Fibroblast of lung (primary cell): ENCODE measurements around the gene FMNL2.

Experiments
- CTCF ChIP-seq, 2 donors: IDR thresholded peaks in 1 of 2; conservative IDR thresholded peaks in 1 of 2; 1 replicate in 1 of 2; 2 replicates in 1 of 2; pipeline ENCODE4 v1.5.1; 2011 to 2012; ENCODE audit warnings: low read length in 2 of 2, control low read depth in 1 of 2, inconsistent platforms in 1 of 2, low read depth in 1 of 2, mild to moderate bottlenecking in 1 of 2
- EZH2 ChIP-seq: IDR thresholded peaks from 2 replicates; pipeline ENCODE4 v1.5.1; 2012; ENCODE audit warnings: low read length, control low read depth, mild to moderate bottlenecking; ENCODE audit errors: missing control alignments

- TF ChIP-seq CTCF (conservative IDR thresholded peaks at IDR 0.05 in 1 of 2, IDR thresholded peaks at IDR 0.05 in 1 of 2; ENCODE audit: low read depth in 1 of 2, low read length in 2 of 2) (no peak), EZH2 (no peak)
Observed at GRCh38 chr2:152649997-152650396, 315.0 kb downstream of the FMNL2 start.
